GM21381 (cell line): Measurements from ENCODE around the gene MVB12B.
"Not testable (repeated sequence)": the region's sequence is repeated elsewhere in the genome, so short reads cannot be mapped to it uniquely, and the experiment has no call there.

Experiments used
- ATAC-seq: cut with Tn5 transposase; IDR thresholded peaks from one replicate; pipeline ENCODE4 v1.9.1; 2021; ENCODE audit warnings: mild to moderate bottlenecking, moderate library complexity; ENCODE audit not compliant: unreplicated experiment

Gene MVB12B

GRCh38 chr9:126326228-126327005, at the start of gene MVB12B:
Gene MVB12B (plus strand): TSS chr9:126326829. CDS start chr9:126326930, 101 bp downstream.
- ATAC-seq, result no peak

GRCh38 chr9:126283799-126284465, 42.7 kb upstream of the MVB12B start:
- ATAC-seq, result no peak

GRCh38 chr9:126285652-126286051, 41.0 kb upstream of the MVB12B start:
- not testable (repeated sequence) for ATAC-seq

- ATAC-seq, result no peak
These were observed 39.3 kb upstream of the MVB12B start for GRCh38 chr9:126287166-126287866.

- no peak for ATAC-seq
These were observed 35.8 kb upstream of the MVB12B start for GRCh38 chr9:126290871-126291270.

- ATAC-seq, result no peak
These were observed 34.7 kb upstream of the MVB12B start for GRCh38 chr9:126291925-126292324.

- ATAC-seq, result no peak
These were observed 33.7 kb upstream of the MVB12B start for GRCh38 chr9:126292736-126293521.

GRCh38 chr9:126293522-126293889, 33.1 kb upstream of the MVB12B start:
- no peak for ATAC-seq

- ATAC-seq, result no peak
These were observed 32.1 kb upstream of the MVB12B start for GRCh38 chr9:126294331-126295081.

- ATAC-seq, result no peak
These were observed 31.5 kb upstream of the MVB12B start for GRCh38 chr9:126295082-126295477.

- no peak for ATAC-seq
These were observed 31.1 kb upstream of the MVB12B start for GRCh38 chr9:126295516-126295915.

GRCh38 chr9:126295936-126296600, 30.6 kb upstream of the MVB12B start:
- ATAC-seq, result no peak

- ATAC-seq, result no peak
These were observed 29.9 kb upstream of the MVB12B start for GRCh38 chr9:126296687-126297086.

GRCh38 chr9:126297661-126298060, 29.0 kb upstream of the MVB12B start:
- ATAC-seq, result no peak

- no peak for ATAC-seq
These were observed 28.4 kb upstream of the MVB12B start for GRCh38 chr9:126298063-126298801.

- no peak for ATAC-seq
These were observed 26.8 kb upstream of the MVB12B start for GRCh38 chr9:126299706-126300276.

- no peak for ATAC-seq
These were observed 25.4 kb upstream of the MVB12B start for GRCh38 chr9:126301196-126301595.

- no peak for ATAC-seq
These were observed 24.5 kb upstream of the MVB12B start for GRCh38 chr9:126301985-126302603.
